Natural killer cell (primary cell): Measurements from ENCODE around the gene NHLRC4. TPM values are rescaled to one million over a fixed set of nuclear protein-coding genes. Genes with fewer than 3 reads are reported as not detected.

Source experiments
- ATAC-seq, 3 donors: fragments of 150-1000 bp in 2 of 3; fragments of 200-7000 bp in 1 of 3; cut with Tn5 transposase; 1 replicate in 1 of 3; 2 replicates in 2 of 3; pipeline ENCODE4 v1.10.0; 2021; ENCODE audit warnings: mild to moderate bottlenecking in 2 of 3, moderate library complexity in 2 of 3
- DNase-seq, 2 donors: peaks; one replicate each; pipeline versions ENCODE4 v3.0.0 to v3.0.0-alpha.2; 2013 to 2021; ENCODE audit warnings: mixed read lengths in 1 of 2
- H3K27ac ChIP-seq: one replicate; pipeline ENCODE4 v1.5.1; 2013; ENCODE audit warnings: mild to moderate bottlenecking, low read length
- H3K27me3 ChIP-seq: one replicate; pipeline ENCODE4 v1.6.1; 2013; ENCODE audit warnings: low read length; ENCODE audit not compliant: control insufficient read depth, insufficient read depth
- H3K36me3 ChIP-seq: one replicate; pipeline ENCODE4 v1.6.1; 2013; ENCODE audit warnings: low read length; ENCODE audit not compliant: control insufficient read depth, insufficient read depth
- H3K4me1 ChIP-seq: one replicate; pipeline ENCODE4 v1.6.1; 2013; ENCODE audit warnings: low read length; ENCODE audit not compliant: control insufficient read depth, insufficient read depth
- H3K4me3 ChIP-seq: one replicate; pipeline ENCODE4 v1.5.1; 2013; ENCODE audit warnings: low read length
- H3K9me3 ChIP-seq: one replicate; pipeline ENCODE4 v1.6.1; 2013; ENCODE audit warnings: low read length; ENCODE audit not compliant: control insufficient read depth, insufficient read depth
- H3K27ac Mint-ChIP-seq, 2 donors: one replicate each; pipeline ENCODE4 v1.8.0; 2022; ENCODE audit warnings: mild to moderate bottlenecking in 2 of 2, mixed read lengths in 2 of 2, moderate library complexity in 1 of 2
- H3K27me3 Mint-ChIP-seq, 2 donors: one replicate each; pipeline ENCODE4 v1.8.0; 2022; ENCODE audit warnings: low read depth in 2 of 2, mixed read lengths in 2 of 2
- H3K36me3 Mint-ChIP-seq: one replicate; pipeline ENCODE4 v1.8.0; 2022; ENCODE audit warnings: mixed read lengths
- H3K4me1 Mint-ChIP-seq, 2 donors: one replicate each; pipeline ENCODE4 v1.8.0; 2022; ENCODE audit warnings: mixed read lengths in 2 of 2
- H3K4me3 Mint-ChIP-seq: one replicate; pipeline ENCODE4 v1.8.0; 2022; ENCODE audit warnings: mild to moderate bottlenecking, moderate library complexity, mixed read lengths
- H3K9me3 Mint-ChIP-seq, 2 donors: one replicate each; pipeline ENCODE4 v1.8.0; 2022; ENCODE audit warnings: mixed read lengths in 2 of 2
- CTCF ChIP-seq: fragments of 200-600 bp; IDR thresholded peaks from one replicate; pipeline ENCODE4 v1.8.0; 2022; ENCODE audit warnings: antibody characterized with exemption
- WGBS: methylation state at CpG from one replicate; pipeline ENCODE4 v1.1.7; 2013; ENCODE audit warnings: missing lambda C conversion rate; ENCODE audit not compliant: insufficient coverage; 5-methylcytosine and 5-hydroxymethylcytosine counted together
- intact Hi-C: fragments of 100-400 bp; cut with micrococcal nuclease; formaldehyde crosslinking; loops from one replicate; pipeline ENCODE4 v1.14.2; 2022
- total RNA-seq, 4 donors: library from RNA; stranded (reverse); fragments of 120-200 nt in 1 of 4; gene quantifications; one replicate each; pipeline versions ENCODE4 v1.2.3 to v1.2.4, GENCODE V29; 2013 to 2022

NHLRC4 gene
- total RNA-seq, 3 donors from 2014 or later (not counting 1 experiment from before 2014, with no cell fraction given) = 0.28 to 0.75 (median 0.35) TPM

- Histone ChIP-seq H3K4me1 (no peaks in the 10 kb centered on the region), H3K36me3 (peaks cover 3% of the 10 kb centered on the region), H3K27ac (no peak overlapping the region), H3K4me3 (no peak overlapping the region), H3K9me3 (no peaks in the 10 kb centered on the region), H3K27me3 (peaks cover 10% of the 10 kb centered on the region)
- peaks cover 0 to 4% of the 10 kb centered on the region in 2 donors for H3K27me3 Mint-ChIP-seq
- H3K4me3 Mint-ChIP-seq = no peak overlapping the region
- H3K9me3 Mint-ChIP-seq = no peaks in the 10 kb centered on the region
- no peaks in the 10 kb centered on the region for H3K36me3 Mint-ChIP-seq
- ATAC-seq = no peak
- no peak overlapping the region for H3K27ac Mint-ChIP-seq
- no peaks in the 10 kb centered on the region for H3K4me1 Mint-ChIP-seq
- no peak for TF ChIP-seq CTCF
- intact Hi-C loops = no loop called here
- DNase-seq = no peak
- 73% methylated on average over 23 of the region's 23 CpGs for WGBS
These were observed 9.1 kb upstream of the NHLRC4 start for GRCh38 chr16:557463-558297.

- WGBS = 57% methylated on average over 22 of the region's 22 CpGs
- Histone ChIP-seq H3K27ac (no peak overlapping the region), H3K4me3 (no peak overlapping the region), H3K4me1 (no peaks in the 10 kb centered on the region), H3K9me3 (no peaks in the 10 kb centered on the region), H3K36me3 (no peaks in the 10 kb centered on the region), H3K27me3 (peaks cover 10% of the 10 kb centered on the region)
- intact Hi-C loops = no loop called here
- H3K4me3 Mint-ChIP-seq = no peak overlapping the region
- no peak for TF ChIP-seq CTCF
- no peak for ATAC-seq
- H3K27ac Mint-ChIP-seq = no peak overlapping the region
- no peaks in the 10 kb centered on the region for H3K36me3 Mint-ChIP-seq
- H3K9me3 Mint-ChIP-seq = no peaks in the 10 kb centered on the region
- H3K27me3 Mint-ChIP-seq = peaks cover 0 to 4% of the 10 kb centered on the region in 2 donors
- DNase-seq = no peak
- H3K4me1 Mint-ChIP-seq = no peaks in the 10 kb centered on the region
These were observed 8.3 kb upstream of the NHLRC4 start for GRCh38 chr16:558298-559020.

- Mint-ChIP-seq H3K27ac (no peak overlapping the region), H3K4me3 (no peak overlapping the region), H3K36me3 (no peaks in the 10 kb centered on the region), H3K27me3 (peaks cover 0 to 4% of the 10 kb centered on the region in 2 donors), H3K9me3 (no peaks in the 10 kb centered on the region), H3K4me1 (no peaks in the 10 kb centered on the region)
- 92% methylated on average over 15 of the region's 15 CpGs for WGBS
- ATAC-seq = no peak
- Histone ChIP-seq H3K4me1 (no peaks in the 10 kb centered on the region), H3K9me3 (no peaks in the 10 kb centered on the region), H3K27ac (no peak overlapping the region), H3K36me3 (no peaks in the 10 kb centered on the region), H3K27me3 (peaks cover 10% of the 10 kb centered on the region), H3K4me3 (no peak overlapping the region)
- intact Hi-C loops = no loop called here
- no peak for DNase-seq
- TF ChIP-seq CTCF = no peak
These were observed 7.8 kb upstream of the NHLRC4 start for GRCh38 chr16:559021-559380.
